Breast epithelium (tissue), 4 donors: ENCODE results near the gene MAMSTR. TPM values are rescaled to one million over a fixed set of nuclear protein-coding genes. Genes with fewer than 3 reads are reported as not detected.
"Not testable (repeated sequence)": the region's sequence is repeated elsewhere in the genome, so short reads cannot be mapped to it uniquely, and the experiment has no call there.

Experiments
- DNase-seq, 2 donors: peaks; one replicate each; pipeline ENCODE4 v3.0.0-alpha.2; 2019; ENCODE audit warnings: low spot score in 2 of 2
- H3K27ac ChIP-seq, 2 donors: fragments of 200-600 bp; sonication (generic) in 1 of 2; one replicate each; pipeline ENCODE4 v1.5.1; 2016 to 2019; ENCODE audit warnings: mild to moderate bottlenecking in 1 of 2
- H3K27me3 ChIP-seq, 2 donors: fragments of 200-600 bp; sonication (generic) in 1 of 2; one replicate each; pipeline versions ENCODE4 v1.5.1 to v1.6.0; 2017 to 2019; ENCODE audit warnings: control low read depth in 1 of 2, mild to moderate bottlenecking in 1 of 2
- H3K36me3 ChIP-seq: fragments of 200-600 bp; one replicate; pipeline ENCODE4 v1.5.1; 2019
- H3K4me1 ChIP-seq, 2 donors: fragments of 200-600 bp; sonication (generic); one replicate each; pipeline ENCODE4 v1.5.1; 2016 to 2019; ENCODE audit warnings: control low read depth in 1 of 2
- H3K4me3 ChIP-seq, 3 donors: fragments of 200-600 bp; sonication (generic); 1 replicate in 2 of 3; 2 replicates in 1 of 3; pipeline ENCODE4 v1.5.1; 2016 to 2019; ENCODE audit warnings: mild to moderate bottlenecking in 3 of 3, moderate library complexity in 2 of 3
- H3K9me3 ChIP-seq, 2 donors: fragments of 200-600 bp; sonication (generic) in 1 of 2; one replicate each; pipeline ENCODE4 v1.5.1; 2016 to 2019; ENCODE audit warnings: control low read depth in 1 of 2
- CTCF ChIP-seq, 3 donors: fragments of 450-650 bp; IDR thresholded peaks; one replicate each; pipeline ENCODE4 v1.5.1; 2016 to 2017; ENCODE audit warnings: antibody characterized with exemption in 3 of 3, mild to moderate bottlenecking in 3 of 3, moderate library complexity in 3 of 3
- POLR2A ChIP-seq: fragments of 450-650 bp; IDR thresholded peaks from one replicate; pipeline ENCODE4 v1.6.1; 2016; ENCODE audit warnings: antibody characterized with exemption, mild to moderate bottlenecking, moderate library complexity
- POLR2AphosphoS5 ChIP-seq, 3 donors: sonication (generic); formaldehyde crosslinking; IDR thresholded peaks; one replicate each; pipeline ENCODE4 v1.6.1; 2017; ENCODE audit warnings: antibody characterized with exemption in 3 of 3
- intact Hi-C: fragments of 100-400 bp; cut with DNase I; formaldehyde crosslinking; loops from one replicate; pipeline ENCODE4 v1.15.1; 2023; ENCODE audit warnings: low total_unique reads
- total RNA-seq, 3 donors: library from RNA; depleted of rRNA; stranded (reverse); fragments of >200 nt; gene quantifications; one replicate each; pipeline ENCODE4 v1.1.0, GENCODE V29; 2016

Gene MAMSTR
- total RNA-seq, 3 donors from 2014 or later: 0.32 to 1.9 (median 1.3) TPM

- intact Hi-C loops: no loop called here
- Histone ChIP-seq H3K4me3 (no peak overlapping the region), H3K36me3 (no peaks in the 10 kb centered on the region), H3K27me3 (no peaks in the 10 kb centered on the region), H3K27ac (no peak overlapping the region), H3K9me3 (no peaks in the 10 kb centered on the region), H3K4me1 (no peaks in the 10 kb centered on the region)
- TF ChIP-seq POLR2AphosphoS5 (IDR thresholded peaks at IDR 0.05) (no peak), CTCF (IDR thresholded peaks at IDR 0.05) (no peak), POLR2A (no peak)
- no peak for DNase-seq
Observed at GRCh38 chr19:48681127-48681470, 38.4 kb downstream of the MAMSTR start.

- Histone ChIP-seq H3K27me3 (no peaks in the 10 kb centered on the region), H3K36me3 (no peaks in the 10 kb centered on the region), H3K4me1 (peaks cover 0 to 2% of the 10 kb centered on the region in 2 donors), H3K4me3 (no peak overlapping the region), H3K9me3 (no peaks in the 10 kb centered on the region), H3K27ac (no peak overlapping the region)
- intact Hi-C loops: no loop called here
- TF ChIP-seq POLR2A (no peak), CTCF (IDR thresholded peaks at IDR 0.05) (no peak), POLR2AphosphoS5 (IDR thresholded peaks at IDR 0.05) (no peak)
- DNase-seq: no peak
Observed at GRCh38 chr19:48680436-48681126, 38.9 kb downstream of the MAMSTR start.

- intact Hi-C loops, DNase-seq, H3K36me3 ChIP-seq, H3K27me3 ChIP-seq, H3K27ac ChIP-seq, H3K4me1 ChIP-seq, H3K4me3 ChIP-seq, H3K9me3 ChIP-seq: not testable (repeated sequence)
Observed at GRCh38 chr19:48680006-48680405, 39.5 kb downstream of the MAMSTR start.

GRCh38 chr19:48678201-48678600, 41.3 kb downstream of the MAMSTR start:
- Histone ChIP-seq H3K4me1 (peaks cover 0 to 7% of the 10 kb centered on the region in 2 donors), H3K27me3 (no peaks in the 10 kb centered on the region), H3K4me3 (no peak overlapping the region), H3K27ac (no peak overlapping the region), H3K9me3 (no peaks in the 10 kb centered on the region), H3K36me3 (no peaks in the 10 kb centered on the region)
- DNase-seq: no peak
- intact Hi-C loops: no loop called here
- TF ChIP-seq POLR2A (no peak), POLR2AphosphoS5 (IDR thresholded peaks at IDR 0.05) (no peak), CTCF (IDR thresholded peaks at IDR 0.05) (no peak)

GRCh38 chr19:48676887-48677286, 42.6 kb downstream of the MAMSTR start:
- Histone ChIP-seq H3K36me3 (no peaks in the 10 kb centered on the region), H3K4me1 (peaks cover 0 to 7% of the 10 kb centered on the region in 2 donors), H3K4me3 (no peak overlapping the region), H3K9me3 (no peaks in the 10 kb centered on the region), H3K27me3 (no peaks in the 10 kb centered on the region), H3K27ac (peak overlapping the region; percentile 78 to 88)
- DNase-seq: peak in 1 of 2 donors; percentile 84
- intact Hi-C loops: no loop called here
- TF ChIP-seq POLR2AphosphoS5 (IDR thresholded peaks at IDR 0.05): no peak
- TF ChIP-seq POLR2A: no peak
- TF ChIP-seq CTCF (IDR thresholded peaks at IDR 0.05): no peak
